ENCODE data around the gene LINGO3. TPM values are rescaled to one million over a fixed set of nuclear protein-coding genes. Genes with fewer than 3 reads are reported as not detected.

The LINGO3 gene
- total and polyA plus RNA-seq, 10 donors, result 0.26 to 2.6 (median 0.76) TPM

GRCh38 chr19:2338751-2339643 is 31.0 kb upstream of the LINGO3 start:
- peaks cover 0 to 76% (median 48%) of the 10 kb centered on the region in 6 donors for H3K36me3 ChIP-seq
- H3K9me3 ChIP-seq, result no peaks in the 10 kb centered on the region
- peaks cover 0 to 9% (median 2%) of the 10 kb centered on the region in 6 donors for H3K4me1 ChIP-seq
- H3K27me3 ChIP-seq (replicated peaks in 1 of 7), result no peaks in the 10 kb centered on the region
- no peak overlapping the region for H3K4me3 ChIP-seq
- no peak for DNase-seq
- WGBS, 5 donors, result 92 to 97% (median 96%) methylated on average over 45 to 54 of the region's 54 CpGs
- no peak overlapping the region for H3K27ac ChIP-seq
- intact Hi-C loops (cut with DNase I; ENCODE audit: low total_unique reads), result no loop called here
- TF ChIP-seq POLR2A (IDR thresholded peaks at IDR 0.05) (no peak), CTCF (IDR thresholded peaks at IDR 0.05 in 8 of 11, conservative IDR thresholded peaks at IDR 0.05 in 3 of 11) (no peak), POLR2AphosphoS5 (IDR thresholded peaks at IDR 0.05) (no peak)

GRCh38 chr19:2338055-2338615 is 30.2 kb upstream of the LINGO3 start:
- H3K4me3 ChIP-seq, result no peak overlapping the region
- H3K27me3 ChIP-seq (replicated peaks in 1 of 7), result no peaks in the 10 kb centered on the region
- WGBS, 5 donors, result 94 to 97% (median 94%) methylated on average over 17 to 21 of the region's 21 CpGs
- H3K9me3 ChIP-seq, result no peaks in the 10 kb centered on the region
- peaks cover 0 to 69% (median 46%) of the 10 kb centered on the region in 6 donors for H3K36me3 ChIP-seq
- H3K27ac ChIP-seq, result no peak overlapping the region
- TF ChIP-seq POLR2A (IDR thresholded peaks at IDR 0.05), result no peak
- intact Hi-C loops (cut with DNase I; ENCODE audit: low total_unique reads), result no loop called here
- no peak for DNase-seq
- H3K4me1 ChIP-seq, result peaks cover 6 to 18% (median 10%) of the 10 kb centered on the region in 6 donors

- no peak for DNase-seq
- Histone ChIP-seq H3K9me3 (no peaks in the 10 kb centered on the region), H3K27ac (no peak overlapping the region), H3K36me3 (peaks cover 0 to 61% (median 40%) of the 10 kb centered on the region in 6 donors), H3K4me1 (peaks cover 9 to 24% (median 17%) of the 10 kb centered on the region in 6 donors), H3K27me3 (replicated peaks in 1 of 7) (no peaks in the 10 kb centered on the region), H3K4me3 (no peak overlapping the region)
- peak in 1 of 3 donors; percentile 48 for TF ChIP-seq POLR2AphosphoS5 (IDR thresholded peaks at IDR 0.05)
- no peak for TF ChIP-seq POLR2A (IDR thresholded peaks at IDR 0.05)
- TF ChIP-seq CTCF (IDR thresholded peaks at IDR 0.05 in 8 of 11, conservative IDR thresholded peaks at IDR 0.05 in 3 of 11), result no peak
- intact Hi-C loops (cut with DNase I; ENCODE audit: low total_unique reads), result no loop called here
- WGBS, 5 donors, result 60 to 88% (median 82%) methylated on average over 4 to 19 of the region's 19 CpGs
Measured at GRCh38 chr19:2337329-2337707, 29.4 kb upstream of the LINGO3 start.

GRCh38 chr19:2336528-2337328 is 28.8 kb upstream of the LINGO3 start:
- no peaks in the 10 kb centered on the region for H3K27me3 ChIP-seq (replicated peaks in 1 of 7)
- DNase-seq, result no peak
- 89 to 95% (median 91%) methylated on average over 25 to 33 of the region's 33 CpGs for WGBS, 5 donors

More at GRCh38 chr19:2336528-2337328, 28.8 kb upstream of the LINGO3 start:
- Histone ChIP-seq H3K4me1 (peaks cover 10 to 30% (median 23%) of the 10 kb centered on the region in 6 donors), H3K9me3 (no peaks in the 10 kb centered on the region), H3K4me3 (no peak overlapping the region), H3K27ac (no peak overlapping the region), H3K36me3 (peaks cover 0 to 55% (median 35%) of the 10 kb centered on the region in 6 donors)
- intact Hi-C loops (cut with DNase I; ENCODE audit: low total_unique reads), result no loop called here
- TF ChIP-seq POLR2AphosphoS5 (IDR thresholded peaks at IDR 0.05) (no peak), POLR2A (IDR thresholded peaks at IDR 0.05) (no peak), CTCF (IDR thresholded peaks at IDR 0.05 in 8 of 11, conservative IDR thresholded peaks at IDR 0.05 in 3 of 11) (no peak)

All from spleen (tissue), 11 donors.